Activated naive CD4-positive, alpha-beta T cell treated with anti-CD3 and anti-CD28 coated beads, Interleukin-2, amount 50 U/mL, for 16 hours (primary cell): Measurements from ENCODE around the gene ZFYVE1.
"Not testable (repeated sequence)": the region's sequence is repeated elsewhere in the genome, so short reads cannot be mapped to it uniquely, and the experiment has no call there.

Source experiments
- DNase-seq: peaks from one replicate; pipeline ENCODE4 v3.0.0-alpha.2; 2020

ZFYVE1 gene

DNA sequence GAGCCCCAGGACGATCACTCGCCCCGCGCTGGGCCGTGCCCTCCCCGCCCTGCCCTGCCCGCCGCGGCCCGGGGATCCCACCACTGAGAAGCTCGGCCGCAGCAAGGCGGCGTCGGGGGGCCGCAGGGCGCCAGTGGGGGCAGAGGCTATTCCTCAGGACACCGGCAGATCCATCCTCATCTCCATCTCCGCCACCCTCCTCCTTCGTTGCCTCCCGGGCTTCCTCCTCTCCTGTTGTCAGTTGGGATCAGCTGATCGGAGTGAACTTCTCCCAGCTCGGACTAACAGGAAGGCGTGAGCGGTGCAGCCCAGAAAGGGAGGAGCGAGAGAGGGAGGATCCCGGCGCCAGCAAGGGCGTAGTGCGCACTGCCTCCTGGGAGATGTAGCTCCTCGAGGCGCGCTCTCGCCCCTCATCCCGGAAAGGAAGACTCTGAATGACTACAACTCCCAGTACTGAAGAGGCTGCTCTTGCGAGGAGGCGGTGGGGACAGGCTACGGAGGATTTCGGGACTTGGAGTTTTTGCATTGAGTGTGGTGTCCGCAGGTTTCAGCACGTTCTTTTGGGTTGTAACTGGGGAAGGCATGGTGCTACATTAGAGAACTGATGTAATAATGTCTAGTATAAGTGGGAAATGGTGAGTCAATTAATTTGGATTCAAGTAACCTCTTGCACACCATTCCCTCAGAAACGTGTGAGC lies at the start of gene ZFYVE1:
Gene ZFYVE1, minus strand, starts transcription at position 262 of the 698 bp plus-strand sequence. CDS start 2,598 bp downstream, outside the sequence.
- peak; percentile 91 for DNase-seq

- DNase-seq, result no peak
Observed at GRCh38 chr14:73069585-73069984, 42.7 kb upstream of the ZFYVE1 start.

DNA sequence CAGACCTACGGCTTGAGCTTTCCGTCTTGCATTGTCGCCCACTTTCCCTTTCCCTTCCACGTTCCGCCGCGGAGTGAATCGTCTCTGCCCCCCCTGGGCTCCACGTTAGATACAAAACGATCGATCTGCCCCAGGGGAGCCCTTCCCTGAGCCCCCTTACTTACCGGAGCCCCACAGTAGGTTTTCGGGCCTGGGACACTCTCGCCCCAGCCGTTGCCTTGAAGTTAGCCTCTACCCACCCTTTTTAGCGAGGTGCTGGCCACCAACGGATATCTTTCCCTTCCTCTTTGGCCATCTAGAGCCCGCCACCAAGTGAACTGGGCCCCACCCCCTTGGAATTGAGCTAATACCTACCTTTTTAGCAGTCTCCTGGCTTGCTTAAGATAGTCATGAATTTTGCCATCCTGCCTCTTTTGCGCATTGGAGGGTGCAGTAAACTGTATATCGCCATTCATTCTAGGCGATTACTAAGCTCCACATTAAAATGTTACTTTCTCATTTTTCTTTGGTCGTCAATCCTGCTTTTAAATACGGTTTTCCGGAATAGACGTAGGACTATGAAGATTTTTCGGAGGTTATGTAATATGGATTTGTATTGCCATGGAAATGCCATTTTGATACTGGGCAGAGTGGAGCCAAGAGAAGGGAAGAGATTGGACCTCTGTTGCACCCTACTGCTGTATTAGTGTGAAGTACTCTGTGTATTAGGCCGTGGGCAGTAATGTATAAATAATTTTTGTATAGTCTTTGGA lies 32.2 kb upstream of the ZFYVE1 start:
- DNase-seq, result no peak

DNA sequence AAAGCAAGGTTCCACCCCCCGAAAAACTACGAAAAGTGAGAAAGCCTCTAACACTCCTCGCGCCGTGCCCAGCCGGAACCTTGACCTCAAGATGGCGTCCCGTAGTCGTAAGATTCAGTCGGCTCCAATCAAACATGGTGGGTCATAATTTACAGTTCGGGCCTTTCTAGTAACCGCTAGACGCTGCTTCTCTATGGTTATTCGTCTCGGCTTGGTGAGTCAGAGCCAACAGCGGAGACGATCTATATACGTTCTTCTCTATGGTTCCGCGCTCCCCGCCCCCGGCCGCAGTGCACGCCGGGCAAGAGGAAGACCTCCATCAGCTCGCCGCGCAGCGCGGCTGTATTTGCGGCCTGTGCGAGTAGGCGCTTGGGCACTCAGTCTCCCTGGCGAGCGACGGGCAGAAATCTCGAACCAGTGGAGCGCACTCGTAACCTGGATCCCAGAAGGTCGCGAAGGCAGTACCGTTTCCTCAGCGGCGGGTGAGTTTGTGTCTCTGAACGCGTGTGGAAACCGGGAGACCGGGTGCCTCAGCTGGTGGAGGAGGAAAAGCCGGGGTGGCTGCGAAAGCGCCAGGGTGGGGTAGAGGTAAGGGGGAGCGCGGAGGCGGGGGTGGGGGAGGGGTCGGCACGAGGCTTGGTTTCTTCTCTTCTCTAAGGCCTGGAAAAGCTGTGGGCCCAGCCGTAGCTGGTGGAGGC lies 31.5 kb upstream of the ZFYVE1 start, which contains the start of gene RBM25:
Gene RBM25, plus strand, starts transcription at position 311 of the 698 bp plus-strand sequence. CDS start 13,108 bp downstream, outside the sequence.
- DNase-seq, result peak; percentile 96

DNA sequence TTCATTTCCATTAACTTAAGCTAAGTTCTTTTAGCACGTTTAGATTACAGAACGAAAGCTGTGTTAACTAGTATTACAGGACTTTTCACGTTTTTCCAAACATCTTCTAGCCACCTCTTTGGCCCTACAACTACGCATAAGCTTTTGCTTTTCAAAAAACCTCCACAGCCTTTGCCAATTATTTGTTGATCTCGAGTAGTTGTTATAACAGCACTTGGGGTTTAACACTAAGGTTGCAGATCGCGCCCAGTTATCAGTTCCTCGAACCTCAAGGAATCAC lies 31.0 kb upstream of the ZFYVE1 start:
- DNase-seq, result no peak

DNA sequence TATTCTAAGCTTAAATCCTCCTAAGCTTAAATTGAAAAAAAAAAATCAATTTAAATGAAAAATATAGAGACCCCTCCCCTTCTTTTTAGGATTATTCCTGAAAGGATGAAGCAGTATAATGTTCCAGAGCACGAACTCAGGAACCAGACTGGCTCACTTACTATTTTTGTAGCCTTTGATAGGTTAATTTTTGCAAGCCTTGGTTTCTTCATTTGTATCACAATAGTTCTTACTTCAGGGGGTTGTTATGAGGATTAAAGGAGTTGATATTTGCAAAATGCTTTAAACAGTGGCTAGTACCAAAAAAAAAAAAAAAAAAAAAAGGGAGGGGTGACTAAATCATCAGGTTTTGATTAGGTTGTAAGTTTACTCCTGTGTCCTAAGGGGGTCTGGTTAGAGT lies 28.3 kb upstream of the ZFYVE1 start:
- no peak for DNase-seq

DNA sequence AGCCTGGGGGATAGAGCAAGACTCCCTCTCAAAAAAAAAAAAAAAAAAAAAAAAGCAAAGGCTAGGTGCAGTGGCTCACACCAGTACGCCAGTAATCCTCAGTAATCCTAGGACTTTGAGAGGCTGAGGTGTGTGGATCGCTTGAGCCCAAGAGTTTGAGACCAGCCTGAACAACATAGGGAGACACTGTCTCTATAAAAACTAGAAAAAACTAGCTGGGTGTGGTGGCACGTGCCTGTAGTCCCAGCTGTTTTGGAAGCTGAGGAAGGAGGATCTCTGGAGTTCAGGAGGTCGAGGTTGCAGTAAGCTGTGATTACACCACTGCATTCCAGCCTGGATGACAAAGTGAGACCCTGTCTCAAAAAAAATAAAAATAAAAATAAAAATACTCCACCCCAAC lies 22.5 kb upstream of the ZFYVE1 start:
- no peak for DNase-seq

GRCh38 chr14:73047808-73048207 lies 20.9 kb upstream of the ZFYVE1 start:
- no peak for DNase-seq

GRCh38 chr14:73036706-73037450 lies 10.0 kb upstream of the ZFYVE1 start:
- DNase-seq, result not testable (repeated sequence)

GRCh38 chr14:73027984-73028383 lies 1.1 kb upstream of the ZFYVE1 start:
- DNase-seq, result no peak

DNA sequence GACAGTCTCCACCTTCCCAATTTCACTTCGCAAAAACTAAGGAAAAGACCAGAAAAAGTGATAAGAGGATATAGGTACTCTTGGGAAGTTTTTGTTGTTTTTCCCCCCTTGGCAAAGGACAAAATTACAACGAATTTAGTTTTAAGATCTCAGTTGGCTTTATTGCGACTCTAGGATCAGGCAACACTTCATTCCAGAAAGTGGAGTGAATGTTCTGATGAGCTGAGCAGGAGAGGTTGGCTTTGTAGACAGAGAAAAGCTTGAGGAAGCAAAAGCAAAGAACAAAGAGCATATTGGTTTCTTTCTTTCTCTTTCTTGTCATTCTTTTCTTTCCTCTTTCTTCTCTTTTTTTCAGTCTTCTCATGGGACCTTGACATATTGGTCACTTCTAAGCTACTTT lies 640 bp upstream of the ZFYVE1 start:
- DNase-seq, result no peak

- no peak for DNase-seq
Observed at GRCh38 chr14:73026243-73026844, 562 bp downstream of the ZFYVE1 start.

DNA sequence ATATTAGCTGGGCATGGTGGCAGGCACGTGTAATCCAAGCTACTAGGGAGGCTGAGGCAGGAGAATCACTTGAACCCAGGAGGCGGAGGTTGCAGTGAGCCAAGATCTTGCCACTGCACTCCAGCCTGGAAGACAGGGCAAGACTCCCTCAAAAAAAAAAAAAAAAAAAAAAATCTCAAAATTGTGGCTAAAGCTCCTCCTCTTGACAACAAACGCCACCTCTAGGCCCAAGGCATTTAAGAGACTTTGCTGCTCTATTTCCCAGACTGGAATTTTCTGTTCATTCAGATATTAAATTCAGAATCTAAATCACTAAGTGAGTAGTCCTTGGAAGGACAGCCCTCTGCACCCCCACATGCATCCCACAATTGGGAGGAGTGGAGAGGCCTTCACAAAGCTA lies 1.4 kb downstream of the ZFYVE1 start:
- DNase-seq, result no peak

DNA sequence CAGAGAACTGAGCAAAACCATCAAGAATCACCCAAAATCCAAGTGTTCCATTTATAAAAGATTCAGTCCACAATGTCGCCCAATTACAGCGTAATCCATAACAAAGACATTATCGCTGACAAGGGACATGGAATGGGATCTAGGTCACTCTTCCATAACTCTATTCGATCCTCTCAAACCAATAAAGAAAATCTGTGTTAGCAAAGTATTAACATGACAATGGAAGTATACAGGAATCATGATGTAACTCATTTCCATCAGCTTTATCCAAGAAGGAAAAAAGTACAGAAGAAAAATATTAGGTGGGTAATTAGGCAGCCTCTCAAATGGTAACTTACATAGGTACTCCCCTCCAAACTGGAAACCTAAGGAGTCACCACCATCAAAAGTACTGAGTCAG lies 4.9 kb downstream of the ZFYVE1 start:
- no peak for DNase-seq

DNA sequence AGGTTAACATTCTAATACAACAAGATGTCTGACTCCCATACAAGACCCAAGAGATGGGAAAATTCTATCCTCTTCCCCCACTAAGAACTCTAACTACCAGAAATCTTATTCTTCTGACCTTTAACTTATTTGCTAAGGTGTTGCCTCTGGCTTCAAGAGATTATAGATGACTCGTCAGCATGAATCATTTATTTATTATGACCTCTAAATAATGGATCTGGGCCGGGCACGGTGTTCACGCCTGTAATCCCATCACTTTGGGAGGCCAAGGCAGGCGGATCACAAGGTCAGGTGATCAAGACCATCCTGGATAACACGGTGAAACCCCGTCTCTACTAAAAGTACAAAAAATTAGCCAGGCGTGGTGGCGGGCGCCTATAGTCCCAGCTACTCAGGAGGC lies 10.9 kb downstream of the ZFYVE1 start:
- DNase-seq, result not testable (repeated sequence)

DNA sequence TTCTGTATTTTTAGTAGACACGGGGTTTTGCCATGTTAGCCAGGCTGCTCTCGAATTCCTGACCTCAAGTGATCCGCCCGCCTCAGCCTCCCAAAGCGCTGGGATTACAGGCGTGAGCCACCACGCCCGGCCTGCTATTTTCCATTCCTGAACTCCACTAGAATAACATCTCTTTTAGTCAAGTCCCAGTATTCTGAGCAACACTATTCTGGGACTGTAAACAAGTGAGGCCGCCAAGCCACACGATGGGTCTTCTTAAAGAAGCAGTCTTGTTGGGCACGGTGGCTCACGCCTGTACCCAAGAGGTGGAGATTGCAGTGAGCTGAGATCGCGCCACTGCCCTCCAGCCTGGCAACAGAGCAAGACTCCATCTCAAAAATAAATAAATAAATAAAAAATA lies 11.4 kb downstream of the ZFYVE1 start:
- not testable (repeated sequence) for DNase-seq

GRCh38 chr14:73014105-73014504 lies 12.8 kb downstream of the ZFYVE1 start:
- no peak for DNase-seq

GRCh38 chr14:73011189-73011588 lies 15.7 kb downstream of the ZFYVE1 start:
- DNase-seq, result not testable (repeated sequence)

GRCh38 chr14:73008501-73008900 lies 18.4 kb downstream of the ZFYVE1 start:
- DNase-seq, result no peak

GRCh38 chr14:73007835-73008234 lies 19.1 kb downstream of the ZFYVE1 start:
- DNase-seq, result no peak

DNA sequence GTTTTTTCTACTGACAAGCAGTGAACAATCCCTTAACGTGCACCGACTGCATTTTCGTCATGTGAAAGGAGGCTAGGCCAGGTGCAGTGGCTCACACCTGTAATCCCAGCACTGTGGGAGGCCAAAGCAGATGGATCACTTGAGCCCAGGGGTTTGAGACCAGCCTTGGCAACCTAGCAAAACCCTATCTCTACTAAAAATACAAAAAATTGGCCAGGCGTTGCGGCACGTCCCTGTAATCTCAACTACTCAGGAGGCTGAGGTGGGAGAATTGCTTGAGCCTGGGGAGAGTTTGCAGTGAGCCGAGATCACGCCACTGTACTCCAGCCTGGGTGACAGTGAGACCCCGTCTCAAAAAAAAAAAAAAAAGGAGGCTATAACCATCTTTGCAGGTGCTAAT lies 22.3 kb downstream of the ZFYVE1 start:
- DNase-seq, result not testable (repeated sequence)

- DNase-seq, result no peak
Observed at GRCh38 chr14:73003681-73004080, 23.2 kb downstream of the ZFYVE1 start.

DNA sequence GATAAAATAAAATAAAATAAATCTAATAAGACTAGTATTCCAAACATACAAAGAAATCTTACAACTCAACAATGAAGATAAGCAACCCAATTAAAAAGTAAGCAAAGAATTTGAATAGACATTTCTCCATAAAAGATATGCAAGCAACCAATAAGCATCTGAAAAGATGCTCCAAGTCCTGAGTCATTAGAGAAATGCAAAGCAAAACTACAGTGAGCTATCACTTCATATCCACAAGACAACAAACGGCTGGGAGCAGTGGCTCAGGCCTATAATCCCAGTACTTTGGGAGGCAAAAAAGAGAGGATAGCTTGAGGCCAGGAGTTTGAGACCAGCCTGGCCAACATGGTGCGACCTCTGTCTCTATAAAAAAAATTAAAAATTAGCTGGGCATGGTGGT lies 26.8 kb downstream of the ZFYVE1 start:
- DNase-seq, result no peak
